T-helper 1 cell treated with Interleukin-12 subunit alpha and Interleukin-12 subunit beta and Interleukin-4 antibody, amounts not matched to agents 30 ng/mL and 1 ng/mL, for 36 hours (primary cell): Measurements from ENCODE around the gene UIMC1. TPM values are rescaled to one million over a fixed set of nuclear protein-coding genes. Genes with fewer than 3 reads are reported as not detected.
"Not testable (repeated sequence)": the region's sequence is repeated elsewhere in the genome, so short reads cannot be mapped to it uniquely, and the experiment has no call there.

Source experiments
- intact Hi-C: fragments of 100-400 bp; cut with micrococcal nuclease; formaldehyde crosslinking; loops from one replicate; pipeline ENCODE4 v1.15.1; 2024
- total RNA-seq: library from RNA; stranded (reverse); gene quantifications from 2 replicates; pipeline ENCODE4 v1.2.3, GENCODE V29; 2022

The UIMC1 gene
- total RNA-seq, result 46.4 and 49.3 TPM in 2 replicates

DNA sequence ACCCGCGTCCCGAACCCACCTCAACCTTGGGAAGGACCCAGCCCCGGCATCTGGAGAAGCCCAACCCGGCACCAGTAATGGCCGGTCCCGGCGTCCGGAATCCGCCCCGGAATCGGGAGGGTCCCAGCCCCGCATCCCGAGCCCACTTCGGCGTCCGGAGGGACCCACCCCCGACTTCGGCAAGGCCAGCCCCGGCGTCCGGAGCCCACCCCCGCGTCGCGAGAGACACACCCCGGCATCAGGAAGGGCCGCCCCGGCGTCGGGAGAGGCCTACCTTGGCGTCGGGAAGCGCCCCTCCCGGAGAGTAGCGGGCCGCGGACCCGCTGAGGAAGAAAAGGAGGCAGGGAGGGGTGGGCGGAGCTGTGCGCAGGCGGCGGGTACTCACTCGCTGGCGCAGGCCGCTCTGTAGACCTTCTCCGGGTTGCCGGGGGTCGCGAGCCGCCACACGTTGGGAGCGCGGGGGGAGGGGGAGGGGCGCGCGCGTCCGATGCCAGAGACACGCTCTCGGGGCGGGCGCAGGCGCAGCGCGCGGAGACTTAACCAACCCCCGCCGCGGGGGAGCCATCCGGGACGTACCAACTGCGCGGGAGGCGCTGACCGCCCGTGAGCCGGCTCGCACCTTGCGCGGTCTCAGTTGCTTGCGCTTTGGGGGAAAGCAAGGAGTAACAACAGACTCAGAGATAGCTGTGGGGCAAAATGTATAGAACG lies at the start of gene UIMC1:
UIMC1 (minus strand) TSS at position 515 of the 708 bp plus-strand sequence. CDS start 24,164 bp downstream, outside the sequence.
- intact Hi-C loops, result loop anchor here (1.0 to 5.0 kb wide), 9 partner anchors 16 to 645 kb away; partner anchors contain the start of genes KIAA1191, LMAN2, NSD1 and TMED9

DNA sequence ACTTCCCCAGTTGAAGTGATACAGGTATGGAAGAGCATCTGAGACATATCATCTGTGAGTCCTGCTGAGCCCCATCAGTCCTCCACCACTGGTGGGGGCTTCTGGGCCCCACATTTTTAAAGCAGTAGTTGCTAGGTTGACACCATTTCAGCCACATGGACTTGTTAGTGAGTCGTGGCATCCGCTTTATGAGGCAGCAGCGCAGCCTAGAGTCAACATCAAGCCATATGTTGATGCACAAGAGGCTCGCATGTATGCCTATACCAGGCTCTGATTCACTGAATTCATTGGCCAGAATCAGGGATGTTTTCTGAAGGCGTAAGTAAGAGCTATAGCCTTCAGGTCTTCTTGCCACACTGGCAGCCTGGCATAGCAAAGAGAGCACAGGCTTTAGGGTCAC lies 42.7 kb upstream of the UIMC1 start:
- intact Hi-C loops, result no loop called here

DNA sequence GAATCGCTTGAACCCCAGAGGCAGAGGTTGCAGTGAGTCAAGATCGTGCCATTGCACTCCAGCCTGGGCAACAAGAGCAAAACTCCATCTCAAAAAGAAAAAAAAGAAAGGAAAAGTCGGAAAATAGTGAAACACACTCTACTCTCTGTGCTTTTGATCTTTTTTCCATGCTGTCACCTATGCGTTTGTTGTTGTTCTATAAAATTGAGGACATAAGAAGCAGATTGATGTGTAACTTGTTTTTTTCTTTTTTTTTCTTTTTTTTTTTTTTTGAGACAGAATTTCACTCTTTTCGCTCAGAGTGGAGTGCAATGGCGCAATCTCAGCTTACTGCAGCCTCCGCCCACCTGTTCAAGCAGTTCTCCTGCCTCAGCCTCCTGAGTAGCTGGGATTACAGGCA lies 42.0 kb upstream of the UIMC1 start:
- intact Hi-C loops, result not testable (repeated sequence)

DNA sequence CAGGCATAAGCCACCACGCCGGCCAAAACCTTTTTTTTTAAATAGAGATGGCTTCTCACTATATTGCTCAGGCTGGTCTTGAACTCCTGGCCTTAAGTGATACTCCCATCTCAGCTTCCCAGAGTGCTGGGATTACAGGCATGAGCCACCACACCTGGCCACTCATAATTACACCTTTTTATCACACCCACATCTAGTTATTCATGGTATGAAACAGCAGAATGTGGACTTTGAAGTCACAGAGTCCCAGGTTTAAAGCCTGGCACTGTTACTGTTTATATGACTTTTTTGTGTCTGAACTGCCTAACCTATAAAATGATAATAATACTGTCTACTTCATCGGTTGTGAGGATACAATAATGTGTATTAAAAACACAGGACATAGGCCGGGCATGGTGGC lies 39.1 kb upstream of the UIMC1 start:
- intact Hi-C loops, result no loop called here

DNA sequence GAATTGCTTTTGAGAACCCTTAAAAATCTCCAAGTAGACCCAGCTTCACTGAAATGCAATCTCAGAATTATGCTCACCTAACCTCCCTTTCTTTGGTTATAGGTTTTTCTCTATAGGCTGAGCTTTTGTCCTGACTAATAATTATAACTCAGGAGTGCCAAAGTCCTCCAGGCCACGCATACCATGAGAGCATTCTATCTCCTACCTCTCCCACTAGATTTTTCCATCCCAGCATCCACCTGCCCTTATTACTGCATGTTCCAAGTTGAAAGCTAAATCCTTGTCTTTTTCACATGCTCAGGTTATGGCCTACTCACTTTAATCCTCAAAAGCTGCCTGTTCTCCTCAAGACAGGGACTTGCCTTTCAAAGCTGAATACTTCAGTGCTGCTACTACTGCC lies 38.1 kb upstream of the UIMC1 start:
- intact Hi-C loops, result no loop called here

DNA sequence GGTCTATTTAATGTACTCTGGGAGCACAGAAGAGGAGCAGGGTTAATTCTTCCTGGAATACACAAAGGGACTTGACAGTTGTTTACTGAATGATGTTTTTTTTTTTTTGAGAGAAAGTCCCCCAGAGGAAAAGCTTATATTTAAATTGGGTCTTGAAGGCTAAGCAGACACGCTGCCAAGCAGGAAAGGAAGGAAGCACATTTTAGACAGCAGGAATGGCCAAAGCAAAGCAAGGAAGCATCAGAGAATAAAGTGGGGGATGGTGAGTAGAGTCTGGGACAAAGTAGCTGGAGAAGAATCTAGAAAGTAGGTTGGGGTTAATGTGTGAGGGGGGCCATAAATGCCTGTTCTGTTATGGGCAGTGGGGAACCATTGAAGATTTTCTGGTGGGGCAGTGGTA lies 37.4 kb upstream of the UIMC1 start:
- intact Hi-C loops, result no loop called here

DNA sequence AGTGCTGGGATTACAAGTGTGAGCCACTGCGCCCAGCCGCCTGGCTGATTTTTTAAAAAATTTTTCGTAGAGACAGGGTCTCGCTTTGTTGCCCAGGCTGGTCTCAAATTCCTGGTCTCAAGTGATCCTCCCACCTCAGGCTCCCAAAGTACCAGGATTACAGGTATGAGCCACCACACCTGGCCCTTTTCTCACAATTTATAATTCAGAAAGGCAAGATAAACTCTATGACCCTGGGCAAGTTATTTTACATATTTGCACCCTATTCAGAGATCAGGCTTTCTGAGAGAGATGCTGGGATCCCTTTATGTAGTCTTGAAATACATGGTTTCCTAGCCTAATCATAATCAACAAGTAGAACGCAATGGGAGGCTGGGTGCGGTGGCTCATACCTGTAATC lies 36.5 kb upstream of the UIMC1 start:
- intact Hi-C loops, result no loop called here

DNA sequence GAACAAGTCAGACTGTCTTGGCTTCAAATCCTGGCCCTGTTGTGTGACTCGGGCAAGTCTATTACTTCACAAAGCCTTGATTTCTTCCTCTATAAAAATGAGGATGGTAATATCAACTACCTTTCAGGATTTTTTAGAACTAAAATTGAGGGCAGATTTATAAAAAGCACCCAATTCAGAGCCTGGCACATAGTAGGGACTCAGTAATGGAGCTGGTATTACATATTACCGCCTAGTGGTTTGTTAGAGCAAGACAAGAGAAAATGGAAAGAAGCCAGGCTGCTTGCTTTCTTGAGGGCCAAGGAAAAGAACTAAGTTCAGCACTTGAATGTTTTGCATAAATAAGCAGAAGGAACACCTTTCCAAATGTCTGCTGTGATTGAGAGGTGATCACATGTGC lies 35.4 kb upstream of the UIMC1 start:
- intact Hi-C loops, result no loop called here

DNA sequence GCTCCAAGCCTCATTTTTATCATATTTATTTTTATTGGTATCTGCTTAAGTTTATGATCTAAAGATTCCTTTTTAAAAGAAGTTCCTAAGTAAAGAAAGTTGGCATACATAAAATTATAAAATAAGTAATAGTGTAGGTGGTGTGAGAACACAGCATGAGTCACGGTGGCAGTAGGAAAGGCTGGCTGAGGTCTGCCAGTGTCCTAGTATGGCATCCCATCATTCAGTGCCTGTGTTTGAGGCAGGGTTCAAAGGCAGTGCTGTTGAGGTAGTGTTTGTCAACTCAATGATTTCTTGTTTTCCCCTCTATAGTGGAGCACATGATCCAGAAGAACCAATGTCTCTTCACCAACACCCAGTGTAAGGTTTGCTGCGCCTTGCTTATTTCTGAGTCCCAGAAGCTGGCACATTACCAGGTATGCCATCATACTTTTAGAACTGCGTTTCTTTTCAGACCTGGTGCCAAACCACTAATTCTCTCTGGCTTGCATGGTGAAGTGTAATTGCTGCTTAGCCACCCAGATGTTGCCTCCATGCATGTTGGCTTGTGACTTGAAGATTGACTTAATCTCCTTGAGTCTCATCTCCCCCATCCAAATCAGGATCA lies 34.3 kb upstream of the UIMC1 start:
- intact Hi-C loops, result no loop called here

DNA sequence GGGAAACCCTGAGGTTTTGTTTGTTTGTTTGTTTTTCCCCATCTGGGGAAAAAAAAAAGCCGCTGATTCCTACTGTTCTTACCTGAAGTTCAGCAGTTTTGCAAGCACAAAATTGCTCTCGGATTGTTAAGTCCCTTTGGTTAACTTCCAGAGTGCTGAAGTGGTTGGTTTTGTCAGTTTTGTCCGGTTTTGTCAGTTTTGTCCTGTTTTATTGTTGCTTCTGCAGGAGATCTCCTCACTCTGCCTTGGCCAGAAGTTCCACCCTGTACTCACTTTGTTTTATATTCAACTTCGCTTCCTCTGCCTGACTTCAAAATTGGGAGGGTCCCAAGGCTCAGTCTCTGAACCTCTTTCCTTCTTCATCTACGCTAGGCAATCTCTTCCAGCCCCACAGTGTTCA lies 30.3 kb upstream of the UIMC1 start:
- intact Hi-C loops, result no loop called here

DNA sequence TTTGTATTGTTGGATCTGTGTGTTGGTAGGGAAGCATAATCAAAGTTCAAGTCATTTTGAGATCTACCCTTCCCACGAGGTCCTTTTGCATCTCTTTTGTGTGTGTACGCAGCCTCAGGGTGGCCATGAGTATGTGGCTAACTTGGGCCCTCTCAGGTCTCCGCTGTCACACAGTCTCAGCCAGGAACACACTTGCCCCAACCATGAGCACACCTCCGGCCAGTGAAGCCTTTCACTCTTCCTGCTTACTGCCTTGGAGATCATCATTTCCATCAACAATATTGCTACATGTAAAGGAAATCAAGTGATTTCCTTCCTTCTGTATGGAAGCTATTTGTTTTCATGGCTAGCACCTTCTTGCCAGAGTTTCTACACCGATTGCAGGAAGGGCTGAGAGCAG lies 29.9 kb upstream of the UIMC1 start:
- intact Hi-C loops, result no loop called here

DNA sequence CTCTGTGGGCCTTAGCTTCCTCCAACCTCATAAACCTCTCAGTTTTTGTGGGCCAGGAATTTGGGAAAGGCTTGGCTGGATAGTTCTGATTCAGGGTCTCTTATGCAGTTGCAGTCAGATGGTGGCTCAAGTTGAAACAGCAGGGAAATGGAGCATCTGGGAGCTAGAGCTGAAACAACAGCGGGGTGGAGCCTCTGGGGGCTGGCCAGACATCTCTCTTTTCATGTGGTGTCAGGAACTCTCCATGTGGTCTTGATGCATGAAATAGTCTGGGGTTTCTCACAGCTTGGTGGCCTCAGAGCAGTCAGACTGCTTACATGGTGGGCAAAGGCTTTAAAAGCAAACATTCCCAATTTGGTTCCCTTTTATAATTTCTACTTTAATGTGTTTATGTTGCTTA lies 29.4 kb upstream of the UIMC1 start:
- intact Hi-C loops, result no loop called here

DNA sequence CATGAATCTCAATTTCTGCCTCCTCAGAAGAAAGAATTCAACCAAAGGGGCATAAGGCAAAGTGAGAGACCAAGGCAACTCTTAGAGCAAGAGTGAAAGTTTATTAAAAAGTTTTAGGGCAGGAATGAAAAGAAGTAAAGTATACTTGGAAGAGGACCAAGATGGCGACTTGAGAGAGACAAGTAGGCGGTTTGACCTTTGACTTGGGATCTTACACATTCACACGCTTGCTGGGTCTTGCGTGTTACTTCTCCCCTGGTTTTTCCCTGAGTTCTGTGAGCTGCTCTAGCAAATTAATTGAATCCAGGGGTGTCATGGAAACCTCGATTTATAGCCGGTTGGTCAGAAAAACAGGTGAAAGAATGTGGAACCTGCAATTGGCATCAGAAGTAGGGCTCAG lies 22.9 kb upstream of the UIMC1 start:
- intact Hi-C loops, result no loop called here

DNA sequence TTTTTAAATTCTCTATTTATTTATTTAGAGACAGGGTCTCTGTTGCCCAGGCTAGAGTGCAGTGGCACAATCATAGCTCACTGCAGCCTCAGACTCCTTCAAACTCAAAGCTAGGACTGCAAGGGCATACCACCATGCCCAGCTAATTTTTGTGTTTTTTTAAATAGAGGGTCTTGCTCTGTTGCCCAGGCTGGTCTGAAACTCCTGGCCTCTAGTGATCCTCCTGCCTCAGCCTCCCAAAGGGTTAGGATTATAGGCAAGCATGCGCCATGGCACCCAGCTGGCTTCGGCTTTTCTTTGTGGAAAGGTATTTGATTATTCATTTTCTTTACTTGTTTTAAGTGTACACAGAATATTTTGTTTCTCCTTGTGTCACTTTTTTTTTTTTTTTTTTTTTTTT lies 21.1 kb upstream of the UIMC1 start:
- intact Hi-C loops, result no loop called here

DNA sequence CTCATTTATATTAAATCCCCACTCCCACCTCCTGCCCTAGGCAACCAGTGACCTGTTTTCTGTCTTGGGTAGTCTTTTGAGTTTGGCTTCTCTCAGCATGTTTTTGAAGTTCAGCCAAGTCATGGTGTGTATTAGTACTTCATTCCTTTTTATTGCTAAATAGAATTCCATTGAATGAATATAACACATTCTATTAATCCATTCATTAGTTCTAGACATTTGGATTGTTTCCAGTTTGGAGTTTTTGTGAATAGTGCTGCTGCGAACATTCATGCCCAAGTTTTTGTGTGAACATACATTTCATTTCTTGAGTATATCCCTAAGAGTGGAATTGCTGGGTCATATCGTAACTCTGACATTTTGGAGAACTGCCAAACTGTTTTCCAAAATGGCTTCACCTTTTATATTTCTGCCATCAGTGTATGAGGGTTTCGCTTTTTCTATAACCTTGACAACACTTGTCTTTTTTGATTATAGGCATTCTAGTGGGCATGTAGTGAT lies 18.6 kb upstream of the UIMC1 start:
- intact Hi-C loops, result no loop called here

DNA sequence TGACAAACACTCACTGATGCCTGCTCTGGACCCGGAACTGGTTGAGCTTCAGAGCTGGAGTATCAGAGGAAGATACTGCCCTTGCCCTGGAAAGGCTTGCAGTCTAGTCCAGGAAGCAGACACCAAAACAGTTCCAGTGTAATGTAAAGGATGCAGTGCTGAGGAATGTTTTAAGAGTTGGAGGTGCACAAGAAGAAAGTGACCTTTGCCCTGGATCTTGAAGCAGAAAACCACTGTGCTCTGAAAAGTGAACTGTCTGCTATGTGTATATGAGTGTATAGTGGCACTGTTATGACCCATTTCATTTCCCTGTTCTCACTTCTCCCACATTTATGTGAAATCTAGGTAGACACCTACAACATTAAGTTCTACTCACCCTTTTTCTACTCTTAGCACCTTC lies 18.0 kb upstream of the UIMC1 start:
- intact Hi-C loops, result loop anchor here (5.0 kb wide), 2 partner anchors 108 to 487 kb away; partner anchors contain the start of genes NSD1 and RNF44

DNA sequence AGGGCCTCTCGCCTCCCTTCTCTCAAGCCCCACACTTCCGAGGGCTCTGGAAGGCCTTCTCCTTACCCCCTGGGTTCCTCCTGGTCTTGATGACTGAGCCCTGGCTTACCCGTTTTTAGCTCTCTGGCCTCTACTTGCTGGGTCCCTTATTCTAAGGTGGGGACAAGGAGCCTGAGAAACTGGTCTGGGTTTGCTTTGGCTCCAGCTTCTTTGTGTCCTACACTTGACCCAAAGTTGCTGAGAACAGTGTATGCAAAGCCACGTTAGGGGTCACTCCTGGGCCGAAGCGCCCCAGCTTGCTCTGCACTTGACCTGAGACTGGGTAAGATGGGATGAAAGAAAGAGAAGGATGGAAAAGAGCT lies 16.7 kb upstream of the UIMC1 start:
- intact Hi-C loops, result loop anchor here (2.0 to 5.0 kb wide), 5 partner anchors 64 to 486 kb away; partner anchors contain the start of genes FGFR4, LMAN2, NSD1 and RNF44

DNA sequence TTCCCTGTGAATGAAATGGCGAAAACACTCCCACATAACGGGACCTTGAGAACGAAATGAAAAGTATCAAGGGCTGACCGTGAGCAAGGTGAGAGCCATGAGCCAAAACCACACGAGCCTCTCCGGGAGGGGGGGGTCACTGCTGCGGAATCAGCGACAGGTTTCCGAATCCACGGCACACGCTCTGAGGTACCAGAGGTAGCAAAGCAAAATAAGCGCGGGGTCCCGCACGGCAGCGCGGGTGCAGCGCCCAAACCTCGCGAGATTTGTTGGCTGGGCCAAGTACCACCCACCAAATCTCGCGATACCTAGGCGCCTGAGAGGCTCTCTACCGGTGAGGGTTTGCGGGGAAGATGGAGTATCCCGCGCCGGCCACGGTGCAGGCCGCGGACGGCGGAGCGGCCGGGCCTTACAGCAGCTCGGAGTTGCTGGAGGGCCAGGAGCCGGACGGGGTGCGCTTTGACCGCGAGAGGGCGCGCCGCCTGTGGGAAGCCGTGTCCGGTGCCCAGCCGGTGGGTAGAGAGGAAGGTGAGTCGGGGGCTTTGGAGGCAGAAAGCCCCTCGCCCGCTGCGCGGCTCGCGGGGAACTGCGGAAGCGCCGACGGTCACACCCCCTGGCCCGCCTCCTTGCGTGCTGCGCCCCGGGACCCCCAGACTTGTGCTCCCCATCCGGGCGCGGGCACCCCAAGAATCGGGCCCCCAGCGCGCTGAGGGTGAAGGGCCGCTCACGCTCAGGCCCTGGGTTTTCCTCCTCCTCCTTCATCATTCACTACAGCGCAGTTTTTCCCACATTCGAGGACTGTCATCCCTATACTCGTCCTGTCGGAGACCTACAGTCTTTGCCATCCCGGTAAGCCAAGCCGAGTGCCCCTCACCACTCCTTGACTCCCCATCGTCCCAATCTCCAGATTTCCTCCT lies 16.1 kb upstream of the UIMC1 start, which contains the start of gene ZNF346:
ZNF346 (plus strand) TSS at position 311 of the 917 bp plus-strand sequence; CDS start at position 354, 43 bp downstream.
- intact Hi-C loops, result loop anchor here (1.0 to 5.0 kb wide), 9 partner anchors 16 to 634 kb away; partner anchors contain the start of genes FGFR4, HIGD2A, LMAN2 and NOP16

DNA sequence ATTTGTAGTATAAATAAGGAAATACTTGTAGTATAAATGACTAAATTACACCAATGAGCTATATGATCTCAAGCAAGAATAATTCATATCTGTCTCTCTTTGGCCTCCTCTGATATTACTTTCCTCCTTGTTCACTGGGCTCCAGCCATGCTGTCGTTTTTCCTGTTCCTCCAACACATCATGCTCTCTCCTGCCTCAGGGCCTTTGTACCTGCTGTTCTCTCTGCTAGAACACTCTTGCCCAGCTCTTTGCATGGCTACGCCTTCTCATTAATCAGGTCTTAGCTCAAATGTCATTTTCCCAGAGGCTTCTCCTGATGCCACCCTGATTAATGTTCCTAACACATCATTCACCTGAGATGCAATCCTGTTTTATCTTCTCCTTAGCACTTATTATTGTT lies 13.5 kb upstream of the UIMC1 start:
- intact Hi-C loops, result loop anchor here (5.0 kb wide), 2 partner anchors 112 to 483 kb away; partner anchors contain the start of genes NSD1 and RNF44

DNA sequence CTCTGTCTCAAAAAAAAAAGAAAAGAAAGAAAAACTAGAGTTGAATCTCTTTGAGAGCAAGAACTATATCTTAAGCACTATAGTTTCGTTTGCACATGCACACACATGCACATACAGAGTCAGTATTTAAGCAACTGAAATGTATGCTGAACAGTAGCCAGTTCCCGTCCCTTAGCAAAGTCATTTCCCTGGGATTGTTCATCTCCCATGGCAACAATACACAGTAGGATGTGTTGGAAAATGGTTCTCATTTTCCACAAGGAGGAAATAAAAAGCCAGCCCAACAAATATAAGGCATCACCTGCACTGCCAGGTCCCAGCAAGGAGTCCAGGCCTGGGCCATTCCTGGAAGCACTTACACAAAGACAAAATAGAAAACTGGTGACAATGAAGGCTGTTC lies 11.8 kb upstream of the UIMC1 start:
- intact Hi-C loops, result no loop called here

DNA sequence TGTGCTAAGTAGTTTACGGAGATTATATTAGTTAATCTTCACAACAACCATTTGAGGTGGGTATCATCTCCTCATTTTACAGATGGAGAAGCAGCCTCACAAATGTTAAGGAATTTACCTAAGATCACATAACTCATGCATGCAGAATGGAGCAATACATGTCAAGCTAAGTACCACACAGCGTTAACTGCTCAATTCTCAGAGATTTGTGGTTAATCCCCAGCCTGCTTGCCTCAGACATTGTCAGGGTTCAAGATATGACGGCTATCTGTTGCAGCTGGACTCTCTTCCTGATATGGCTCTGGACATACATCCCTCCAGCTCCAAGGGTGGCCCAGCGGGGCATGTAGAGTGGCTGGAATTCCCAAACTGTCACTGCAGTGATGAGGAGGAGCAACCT lies 8.6 kb upstream of the UIMC1 start:
- intact Hi-C loops, result no loop called here
